ENCODE measurements around the gene VMO1.

VMO1 gene

DNA sequence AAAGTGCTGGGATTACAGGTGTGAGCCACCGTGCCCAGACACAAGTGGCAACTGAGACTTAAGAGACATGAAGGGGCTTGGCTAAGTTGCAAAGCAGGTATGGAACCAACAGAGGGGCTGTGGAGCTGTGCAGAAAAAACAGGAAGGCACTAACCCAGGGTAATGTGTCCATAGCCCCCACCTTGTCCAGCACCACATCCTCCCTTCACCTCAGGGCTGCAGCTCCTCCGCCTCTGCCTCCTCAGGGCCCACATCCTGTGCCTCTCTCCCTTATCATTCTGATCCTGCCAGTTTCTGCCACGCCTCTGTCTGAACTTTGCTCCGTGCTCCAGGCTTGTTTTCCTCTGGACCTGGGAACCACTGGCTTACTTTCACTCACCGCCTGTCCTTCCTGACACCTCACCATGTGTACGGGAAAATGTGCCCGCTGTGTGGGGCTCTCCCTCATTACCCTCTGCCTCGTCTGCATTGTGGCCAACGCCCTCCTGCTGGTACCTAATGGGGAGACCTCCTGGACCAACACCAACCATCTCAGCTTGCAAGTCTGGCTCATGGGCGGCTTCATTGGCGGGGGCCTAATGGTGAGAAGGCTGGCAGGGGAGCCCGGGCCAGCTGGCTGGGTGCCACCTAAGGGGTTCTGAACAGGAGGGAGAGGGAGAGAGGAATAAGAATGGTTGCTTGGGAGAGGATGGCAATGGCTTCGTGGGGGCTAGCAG is 14.5 kb downstream of the VMO1 start, which contains the start of gene TM4SF5:
TM4SF5 (plus strand) TSS at position 368 of the 716 bp plus-strand sequence; CDS start at position 405, 37 bp downstream.
- intact Hi-C loops (cut with DNase I), result no loop called here
- no peak for DNase-seq

DNA sequence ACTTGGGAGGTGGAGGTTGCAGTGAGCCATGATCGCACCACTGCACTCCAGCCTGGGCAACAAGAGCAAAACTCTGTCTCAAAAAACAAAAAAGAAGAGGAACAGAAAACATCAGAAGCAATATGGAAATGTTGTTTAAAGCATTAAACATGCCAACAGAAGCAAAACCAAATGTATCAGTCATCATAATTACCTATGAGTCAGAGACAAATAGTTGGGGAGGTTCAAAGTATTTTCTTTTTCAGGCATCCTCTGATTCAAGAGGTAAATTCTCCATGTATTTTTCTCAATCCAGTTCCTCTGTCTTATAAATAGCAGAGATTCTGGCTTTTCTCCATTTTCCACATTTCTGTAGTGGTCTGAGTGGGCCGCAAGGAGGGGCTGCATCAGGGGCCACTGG is 16.5 kb downstream of the VMO1 start:
- intact Hi-C loops (cut with DNase I), result no loop called here
- DNase-seq, result no peak

DNA sequence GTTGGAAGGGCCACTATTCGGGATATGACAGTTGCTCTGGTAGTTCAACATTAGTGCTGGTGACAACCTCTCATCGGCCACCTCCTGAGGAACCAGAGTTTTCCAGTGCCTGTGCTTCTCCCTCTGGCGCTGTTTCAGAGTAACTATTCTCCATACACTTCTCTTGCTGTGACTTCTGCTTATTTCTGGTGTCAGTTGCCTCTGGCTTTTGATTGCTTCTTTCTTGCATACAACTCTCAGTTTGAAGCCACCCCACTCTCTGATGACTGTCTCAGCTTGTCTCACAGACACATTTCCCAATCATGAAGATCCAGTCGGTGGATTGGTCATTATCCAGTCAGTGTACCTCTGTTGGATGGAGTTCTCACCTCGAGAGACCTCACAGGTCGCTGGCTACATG is 17.9 kb downstream of the VMO1 start:
- intact Hi-C loops (cut with DNase I), result no loop called here
- DNase-seq, result no peak

DNA sequence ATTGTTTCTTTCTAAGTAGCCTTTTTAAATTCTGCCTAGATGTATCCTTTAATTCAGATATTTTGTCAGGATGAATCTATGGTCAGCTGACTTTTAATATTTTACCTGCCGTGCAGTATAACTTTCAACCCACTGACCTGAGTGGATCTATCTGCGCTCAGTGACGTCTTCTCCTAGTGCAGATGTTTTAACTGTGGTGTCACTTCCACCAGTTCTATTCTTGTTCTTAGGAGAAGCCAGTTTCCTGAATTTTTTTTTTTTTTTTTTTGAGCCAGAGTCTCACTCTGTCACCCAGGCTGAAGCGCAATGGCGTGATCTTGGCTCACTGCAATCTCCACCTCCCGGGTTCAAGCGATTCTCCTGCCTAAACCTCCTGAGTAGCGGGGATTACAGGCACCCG is 19.4 kb downstream of the VMO1 start:
- intact Hi-C loops (cut with DNase I), result no loop called here
- DNase-seq, result no peak

DNA sequence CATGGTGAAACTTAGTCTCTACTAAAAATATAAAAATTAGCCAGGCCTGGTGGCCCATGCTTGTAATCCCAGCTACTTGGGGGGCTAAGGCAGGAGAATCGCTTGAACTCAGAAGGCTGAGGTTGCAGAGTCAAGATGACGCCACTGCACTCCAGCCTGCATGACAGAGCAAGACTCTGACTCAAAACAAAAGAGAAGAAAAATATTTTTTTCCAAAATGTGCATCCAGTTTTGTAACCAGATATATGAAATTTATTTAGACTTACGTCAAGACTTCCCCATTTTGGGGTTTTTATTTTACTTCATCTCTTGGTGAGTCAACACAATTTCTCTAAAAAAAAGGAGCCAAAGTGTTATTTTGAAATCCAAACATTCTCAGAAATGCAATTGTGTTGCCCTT is 20.0 kb downstream of the VMO1 start:
- intact Hi-C loops (cut with DNase I), result no loop called here
- no peak for DNase-seq

DNA sequence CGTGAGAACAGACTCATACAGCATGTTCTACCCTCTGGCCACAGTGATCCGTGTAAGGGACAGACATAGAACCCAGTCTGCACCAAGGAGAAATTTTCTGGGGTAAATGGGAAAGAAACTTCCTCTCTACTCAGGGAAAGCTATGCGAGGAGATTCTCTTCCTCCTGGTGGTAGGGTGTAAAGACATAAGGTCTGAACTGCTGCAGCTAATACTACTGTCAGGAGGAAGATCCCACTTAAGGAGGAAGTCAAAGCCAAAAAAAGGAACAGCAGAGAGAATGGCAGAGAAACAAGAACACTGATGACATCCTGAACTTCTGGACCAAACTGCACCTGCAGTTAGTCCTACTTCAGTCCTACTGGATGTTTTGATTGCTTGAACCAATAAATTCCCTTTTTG is 21.6 kb downstream of the VMO1 start:
- DNase-seq, result no peak
- intact Hi-C loops (cut with DNase I), result no loop called here

DNA sequence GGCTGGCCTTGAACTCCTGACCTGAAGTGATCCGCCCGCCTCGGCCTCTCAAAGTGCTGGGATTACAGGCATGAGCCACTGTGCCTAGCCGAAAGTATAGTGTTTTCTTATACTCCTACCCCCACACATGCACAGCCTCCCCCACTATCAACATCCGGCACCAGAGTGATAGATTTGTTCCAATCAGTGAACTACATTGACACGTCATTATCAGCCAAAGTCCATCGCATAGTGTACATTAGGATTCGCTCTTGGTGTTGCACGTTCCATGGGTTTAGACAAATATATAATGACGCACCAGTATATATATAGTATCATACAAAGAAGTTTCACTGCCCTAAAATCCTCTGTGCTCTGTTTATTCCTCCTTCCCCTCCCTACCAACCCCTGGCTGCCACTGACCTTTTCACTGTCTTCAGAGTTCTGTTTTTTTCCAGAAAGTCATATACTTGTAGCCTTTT is 26.4 kb downstream of the VMO1 start:
- no peak for DNase-seq
- intact Hi-C loops (cut with DNase I), result no loop called here

DNA sequence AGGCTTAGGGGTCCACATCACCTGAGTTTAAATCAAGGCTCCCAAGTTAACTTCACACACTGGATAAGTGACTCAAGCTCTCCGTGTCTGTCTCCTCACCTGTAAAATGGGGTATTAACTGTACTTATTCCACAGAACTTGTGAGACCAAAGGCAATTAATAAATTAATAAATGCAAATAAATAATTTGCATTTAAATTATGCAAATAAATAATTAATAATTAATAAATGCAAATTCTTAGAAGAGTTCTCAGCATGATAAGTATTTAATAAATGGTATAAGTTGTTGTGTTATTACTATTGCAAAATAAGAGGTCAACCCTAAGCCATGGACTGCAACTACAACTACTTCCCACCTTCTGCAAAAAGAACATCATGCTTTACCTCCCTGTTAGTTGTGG is 32.8 kb downstream of the VMO1 start:
- DNase-seq, result no peak
- intact Hi-C loops (cut with DNase I), result no loop called here

DNA sequence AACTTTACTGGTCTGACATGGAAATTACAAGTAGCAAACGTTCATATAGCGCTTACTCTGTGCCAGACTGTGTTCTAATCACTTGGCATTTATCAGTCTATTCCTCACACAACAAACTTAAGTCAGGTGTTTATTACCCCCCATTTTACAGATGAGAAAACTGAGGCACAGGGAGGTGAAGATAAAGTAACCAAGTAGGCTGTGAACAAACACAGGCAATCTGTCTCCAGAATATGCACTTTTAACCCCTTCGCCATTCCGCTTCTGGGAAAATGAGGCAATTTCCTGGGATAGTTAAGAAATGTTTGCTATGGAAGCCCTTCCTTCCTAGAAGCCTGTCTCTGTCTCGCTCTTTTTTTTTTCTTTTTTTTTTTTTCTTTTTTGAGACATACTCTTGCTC is 34.2 kb downstream of the VMO1 start:
- no peak for DNase-seq
- intact Hi-C loops (cut with DNase I), result no loop called here

DNA sequence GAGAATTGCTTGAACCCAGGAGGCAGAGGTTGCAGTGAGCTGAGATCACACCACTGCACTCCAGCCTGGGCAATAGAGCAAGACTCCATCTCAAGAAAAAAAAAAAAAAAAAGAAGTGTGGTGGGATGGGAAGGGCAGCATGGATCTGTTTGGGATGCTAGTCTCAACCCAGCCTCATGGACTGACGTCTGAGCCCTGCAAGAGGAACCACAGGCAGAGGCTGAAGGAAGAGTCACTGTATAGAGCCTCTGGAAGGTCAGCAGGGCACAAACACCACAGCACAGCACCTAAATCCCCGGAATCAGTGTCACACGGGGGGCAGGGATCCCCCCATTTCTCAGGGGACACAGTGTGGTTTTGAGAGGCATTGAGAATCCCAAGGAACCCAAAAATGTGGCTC is 35.6 kb downstream of the VMO1 start:
- intact Hi-C loops (cut with DNase I), result no loop called here
- no peak for DNase-seq

DNA sequence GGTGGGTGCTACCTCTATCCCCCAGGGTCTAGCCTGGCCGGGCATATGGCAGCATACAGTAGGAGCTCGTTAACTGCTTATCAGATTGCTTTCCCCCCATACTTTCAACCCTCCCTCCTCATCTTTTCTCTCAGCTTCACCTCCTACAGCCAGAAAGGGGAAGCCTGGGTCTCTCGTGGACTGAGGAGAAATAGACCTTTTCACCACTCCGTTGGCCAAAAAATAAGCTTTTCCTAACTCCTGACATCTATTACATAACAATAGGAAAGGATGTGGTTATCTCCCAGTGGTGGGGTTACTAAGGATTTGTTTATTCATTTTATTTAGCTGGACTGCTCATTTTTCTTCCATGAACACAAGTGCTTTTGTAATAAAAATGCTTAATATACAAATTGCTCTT is 37.5 kb downstream of the VMO1 start:
- intact Hi-C loops (cut with DNase I), result no loop called here
- DNase-seq, result no peak

DNA sequence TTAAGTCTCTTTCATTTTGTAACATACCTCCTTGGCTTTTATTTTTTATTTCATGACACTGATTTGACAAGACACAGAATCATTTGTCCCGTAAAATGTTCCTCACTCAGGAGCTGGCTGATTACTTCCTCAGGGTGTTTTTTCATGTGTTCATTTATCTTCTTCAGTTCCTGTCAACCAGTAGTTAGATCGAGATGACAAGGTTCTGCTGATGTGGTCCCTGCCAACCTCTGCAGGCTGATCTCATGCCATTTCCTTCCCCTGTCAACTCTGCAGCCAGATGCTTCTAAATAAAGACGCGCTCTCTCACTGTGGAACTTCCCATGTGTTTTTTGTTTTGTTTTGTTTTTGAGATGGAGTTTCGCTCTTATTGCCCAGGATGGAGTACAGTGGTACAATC is 38.3 kb downstream of the VMO1 start:
- DNase-seq, result peak in 6 of 42 donors; percentile 18 to 56 (median 33)
- intact Hi-C loops (cut with DNase I), result no loop called here

DNA sequence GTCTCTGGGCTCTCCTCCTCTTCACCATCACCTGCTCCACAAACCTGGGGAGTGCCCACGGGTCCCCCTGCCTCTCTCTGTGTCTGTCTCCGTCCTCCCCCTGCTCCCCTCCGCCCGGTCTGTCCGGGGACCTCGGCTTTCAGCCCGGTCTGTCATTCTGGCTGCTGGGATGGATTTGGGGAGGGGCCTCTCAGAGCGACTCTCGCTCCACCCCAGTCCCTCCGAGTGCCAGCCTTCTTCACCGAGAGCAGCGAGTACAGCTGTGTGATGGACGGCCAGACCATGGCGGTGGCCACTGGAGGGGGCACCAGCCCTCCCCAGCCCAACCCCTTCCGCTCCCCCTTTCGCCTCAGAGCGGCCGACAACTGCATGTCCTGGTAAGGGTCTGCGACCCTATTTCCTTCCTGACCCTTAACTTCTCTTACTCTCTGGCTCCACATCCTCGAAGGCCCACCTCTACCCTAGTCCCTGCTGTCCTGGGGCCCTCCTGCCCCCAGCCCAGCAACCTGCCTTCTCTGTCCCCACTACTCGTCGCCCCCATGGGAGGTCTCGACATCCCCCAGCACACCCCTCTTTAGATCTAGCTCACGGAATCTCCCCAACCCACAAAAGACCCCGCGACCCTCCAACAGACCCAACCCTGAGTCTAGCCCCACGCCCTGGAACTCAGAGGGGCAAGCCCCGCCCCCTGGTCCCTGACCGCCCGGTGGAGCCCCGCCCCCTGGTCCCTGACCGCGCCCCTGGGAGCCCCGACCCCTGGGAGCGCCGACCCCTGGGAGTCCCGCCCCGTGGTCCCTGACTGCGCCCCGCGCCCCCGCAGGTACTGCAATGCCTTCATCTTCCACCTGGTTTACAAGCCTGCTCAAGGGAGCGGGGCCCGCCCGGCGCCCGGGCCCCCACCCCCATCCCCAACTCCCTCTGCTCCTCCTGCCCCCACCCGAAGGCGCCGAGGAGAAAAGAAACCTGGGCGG is 40.9 kb downstream of the VMO1 start:
- peak in 1 of 42 donors; percentile 11 for DNase-seq
- intact Hi-C loops (cut with DNase I), result no loop called here

DNA sequence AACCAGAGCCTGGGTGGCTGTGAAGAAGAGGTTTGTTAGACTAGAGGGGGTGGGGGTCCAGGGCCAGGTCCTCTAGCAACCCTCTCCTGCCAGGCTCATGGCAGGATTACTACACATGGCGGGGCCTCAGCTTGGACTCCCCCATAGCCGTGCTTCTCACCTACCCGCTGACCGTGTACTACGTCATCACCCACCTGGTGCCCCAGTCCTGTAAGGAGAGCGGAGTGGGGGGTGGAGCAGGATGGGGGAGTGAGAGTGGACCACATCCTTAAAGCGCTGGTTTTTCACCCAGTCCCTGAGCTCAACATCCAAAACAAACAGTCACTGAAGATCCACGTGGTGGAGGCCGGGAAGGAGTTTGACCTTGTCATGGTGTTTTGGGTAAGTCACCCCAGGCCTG is 42.3 kb downstream of the VMO1 start:
- intact Hi-C loops (cut with DNase I), result no loop called here
- DNase-seq, result no peak

DNA sequence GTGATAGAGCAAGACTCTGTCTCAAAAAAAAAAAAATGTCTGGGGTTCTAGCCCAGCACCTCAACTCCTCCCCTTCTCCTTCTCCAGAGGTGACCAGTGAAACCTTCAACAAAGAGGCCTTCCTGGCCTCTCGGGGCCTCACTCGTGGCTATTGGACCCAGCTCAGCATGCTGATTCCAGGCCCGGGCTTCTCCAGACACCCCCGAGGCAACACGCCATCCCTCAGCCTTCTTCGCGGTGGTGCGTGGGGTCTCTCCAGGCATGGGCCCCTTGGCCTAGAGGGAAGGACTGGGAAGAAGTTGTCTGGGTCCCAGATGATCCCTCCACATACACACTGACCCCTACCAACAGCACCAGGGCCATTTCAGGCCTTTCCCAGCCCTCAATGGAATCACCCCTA is 42.9 kb downstream of the VMO1 start:
- no peak for DNase-seq
- intact Hi-C loops (cut with DNase I), result no loop called here

DNA sequence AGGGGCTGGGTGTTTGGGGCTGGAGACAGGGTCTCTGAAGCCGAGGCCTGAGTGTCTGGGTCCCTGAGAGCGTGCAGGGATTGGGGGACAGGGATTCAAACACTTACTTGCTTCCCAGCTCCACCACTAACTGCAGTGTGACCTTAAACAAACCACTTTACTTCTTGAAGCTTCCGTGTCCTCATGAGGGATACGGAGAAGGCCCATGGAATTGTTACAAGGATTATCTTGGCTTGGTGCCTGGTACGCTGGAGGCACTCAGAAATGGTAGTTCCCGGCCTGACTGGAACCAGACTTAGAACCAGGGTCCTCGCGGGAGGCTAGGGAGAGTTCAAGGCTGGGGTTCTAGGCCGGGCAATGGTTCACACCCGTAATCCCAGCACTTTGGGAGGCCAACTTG is 43.5 kb downstream of the VMO1 start:
- intact Hi-C loops (cut with DNase I), result no loop called here
- no peak for DNase-seq

DNA sequence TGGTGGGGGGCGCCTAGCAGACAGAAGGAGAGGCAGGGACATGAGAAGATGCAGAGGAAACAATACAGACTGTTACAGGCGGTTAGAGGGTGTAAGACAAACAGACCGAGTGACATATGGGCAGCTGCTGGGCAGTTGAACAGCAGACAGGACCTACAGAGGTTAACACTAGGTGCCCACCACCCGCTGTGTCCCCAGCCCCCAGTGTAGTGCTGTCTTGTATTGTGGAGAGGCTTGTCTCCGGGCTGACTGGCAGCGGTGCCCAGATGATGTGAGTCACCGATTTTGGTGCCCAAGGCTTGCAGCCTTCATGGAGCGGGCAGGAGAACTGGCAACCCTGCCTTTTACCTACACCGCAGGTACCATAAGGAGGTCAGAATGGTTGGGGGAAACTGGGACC is 44.0 kb downstream of the VMO1 start:
- intact Hi-C loops (cut with DNase I), result no loop called here
- no peak for DNase-seq

DNA sequence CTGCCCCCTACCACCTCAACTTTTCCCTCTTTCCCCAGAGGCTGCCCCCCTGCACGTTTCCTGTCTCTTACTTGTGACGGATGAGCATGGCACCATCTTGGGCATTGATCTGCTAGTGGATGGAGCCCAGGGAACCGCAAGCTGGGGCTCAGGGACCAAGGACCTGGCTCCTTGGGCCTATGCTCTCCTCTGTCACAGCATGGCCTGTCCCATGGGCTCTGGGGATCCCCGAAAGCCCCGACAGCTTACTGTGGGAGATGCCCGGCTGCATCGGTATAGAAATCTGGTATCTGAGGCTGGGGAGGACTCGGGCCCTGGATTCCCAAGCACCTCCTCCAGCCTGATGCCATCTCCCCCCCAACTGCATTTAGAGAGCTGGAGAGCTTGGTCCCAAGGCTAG is 44.6 kb downstream of the VMO1 start:
- DNase-seq, result no peak
- intact Hi-C loops (cut with DNase I), result no loop called here

DNA sequence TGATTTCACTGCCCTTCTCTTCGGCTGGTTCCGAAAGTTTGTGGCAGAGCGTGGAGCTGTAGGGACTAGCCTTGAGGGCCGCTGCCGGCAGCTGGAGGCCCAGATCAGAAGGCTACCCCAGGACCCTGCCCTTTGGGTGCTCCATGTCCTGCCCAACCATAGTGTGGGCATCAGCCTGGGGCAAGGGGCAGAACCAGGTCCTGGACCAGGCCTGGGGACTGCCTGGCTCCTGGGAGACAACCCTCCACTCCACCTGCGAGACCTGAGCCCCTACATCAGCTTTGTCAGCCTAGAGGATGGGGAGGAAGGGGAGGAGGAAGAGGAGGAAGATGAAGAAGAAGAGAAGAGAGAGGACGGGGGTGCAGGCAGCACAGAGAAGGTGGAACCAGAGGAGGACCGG is 45.6 kb downstream of the VMO1 start:
- intact Hi-C loops (cut with DNase I), result no loop called here

DNA sequence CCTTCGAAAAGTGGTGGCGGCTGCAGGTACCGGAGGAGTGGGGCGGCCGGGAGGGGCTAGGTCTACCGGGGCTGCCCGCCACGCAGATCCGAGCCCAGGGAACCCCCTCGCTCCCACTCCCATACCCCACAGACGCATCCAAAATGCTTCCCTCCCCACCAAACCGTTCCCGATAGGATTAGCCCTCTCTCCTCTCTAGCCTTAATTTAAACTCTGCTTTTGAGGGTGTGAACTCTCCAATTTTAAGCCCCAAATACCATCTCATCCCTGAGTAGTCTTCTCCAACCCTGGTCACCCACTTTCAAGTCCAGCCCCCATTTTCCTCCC is 46.2 kb downstream of the VMO1 start:
- intact Hi-C loops (cut with DNase I), result no loop called here
- no peak for DNase-seq

More for the DNA sequence above, 45.6 kb downstream of the VMO1 start:
- DNase-seq, result no peak
